ENCODE measurements around the gene KLHL26. TPM values are rescaled to one million over a fixed set of nuclear protein-coding genes. Genes with fewer than 3 reads are reported as not detected.

The KLHL26 gene
- total RNA-seq, 4 donors from 2014 or later = 9.9 to 16.0 (median 10.9) TPM

DNA sequence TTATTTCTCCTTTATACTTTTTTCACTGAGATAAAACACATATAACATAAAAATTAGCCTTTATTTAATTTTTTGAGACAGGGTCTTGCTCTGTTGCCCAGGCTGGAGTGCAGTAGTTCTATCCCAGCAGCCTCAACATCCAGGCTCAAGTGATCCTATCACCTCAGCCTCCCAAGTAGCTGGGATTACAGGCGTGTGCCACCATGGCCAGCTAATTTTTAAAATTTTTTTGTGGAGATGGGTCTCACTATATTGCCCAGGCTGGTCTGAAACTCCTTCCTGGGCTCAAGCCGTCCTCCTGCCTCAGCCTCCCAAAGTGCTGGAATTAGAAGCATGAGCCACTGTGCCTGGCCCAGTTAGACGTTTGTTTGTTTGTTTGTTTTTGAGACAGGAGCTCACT, 75.1 kb downstream of the KLHL26 start:
- no peak overlapping the region for H3K27ac ChIP-seq
- no peak for TF ChIP-seq POLR2A (IDR thresholded peaks at IDR 0.05)
- TF ChIP-seq, protein P1, sequence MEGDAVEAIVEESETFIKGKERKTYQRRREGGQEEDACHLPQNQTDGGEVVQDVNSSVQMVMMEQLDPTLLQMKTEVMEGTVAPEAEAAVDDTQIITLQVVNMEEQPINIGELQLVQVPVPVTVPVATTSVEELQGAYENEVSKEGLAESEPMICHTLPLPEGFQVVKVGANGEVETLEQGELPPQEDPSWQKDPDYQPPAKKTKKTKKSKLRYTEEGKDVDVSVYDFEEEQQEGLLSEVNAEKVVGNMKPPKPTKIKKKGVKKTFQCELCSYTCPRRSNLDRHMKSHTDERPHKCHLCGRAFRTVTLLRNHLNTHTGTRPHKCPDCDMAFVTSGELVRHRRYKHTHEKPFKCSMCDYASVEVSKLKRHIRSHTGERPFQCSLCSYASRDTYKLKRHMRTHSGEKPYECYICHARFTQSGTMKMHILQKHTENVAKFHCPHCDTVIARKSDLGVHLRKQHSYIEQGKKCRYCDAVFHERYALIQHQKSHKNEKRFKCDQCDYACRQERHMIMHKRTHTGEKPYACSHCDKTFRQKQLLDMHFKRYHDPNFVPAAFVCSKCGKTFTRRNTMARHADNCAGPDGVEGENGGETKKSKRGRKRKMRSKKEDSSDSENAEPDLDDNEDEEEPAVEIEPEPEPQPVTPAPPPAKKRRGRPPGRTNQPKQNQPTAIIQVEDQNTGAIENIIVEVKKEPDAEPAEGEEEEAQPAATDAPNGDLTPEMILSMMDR (IDR thresholded peaks at IDR 0.05) = no peak
- DNase-seq = no peak
- no peaks in the 10 kb centered on the region for H3K27me3 ChIP-seq
- H3K4me3 ChIP-seq = no peak overlapping the region
- H3K4me1 ChIP-seq = no peaks in the 10 kb centered on the region
- H3K36me3 ChIP-seq = no peaks in the 10 kb centered on the region
- H3K9me3 ChIP-seq = no peaks in the 10 kb centered on the region

DNA sequence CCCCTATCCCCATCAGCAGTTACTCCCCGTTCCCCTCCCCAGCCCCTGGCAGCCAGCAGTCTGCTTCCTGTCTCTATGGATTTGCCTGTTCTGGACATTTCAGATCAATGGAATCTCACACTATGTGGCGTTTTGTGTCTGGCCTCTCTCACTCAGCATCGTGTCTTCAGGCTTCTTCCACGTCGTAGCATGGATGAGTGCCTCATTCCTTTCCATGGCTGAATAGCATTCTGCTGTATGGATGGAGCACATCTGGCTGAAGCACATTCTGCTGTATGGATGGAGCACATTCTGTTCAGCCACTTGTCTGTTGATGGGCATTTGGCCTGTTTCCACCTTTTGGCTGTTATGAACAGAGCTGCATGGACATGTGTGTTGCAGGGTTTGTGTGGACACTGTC, 76.2 kb downstream of the KLHL26 start:
- DNase-seq = no peak
- H3K27me3 ChIP-seq = no peaks in the 10 kb centered on the region
- no peaks in the 10 kb centered on the region for H3K36me3 ChIP-seq
- H3K27ac ChIP-seq = no peak overlapping the region
- no peak for TF ChIP-seq POLR2A (IDR thresholded peaks at IDR 0.05)
- TF ChIP-seq, protein P1 (IDR thresholded peaks at IDR 0.05) = no peak
- no peaks in the 10 kb centered on the region for H3K9me3 ChIP-seq
- H3K4me1 ChIP-seq = no peaks in the 10 kb centered on the region
- H3K4me3 ChIP-seq = no peak overlapping the region

DNA sequence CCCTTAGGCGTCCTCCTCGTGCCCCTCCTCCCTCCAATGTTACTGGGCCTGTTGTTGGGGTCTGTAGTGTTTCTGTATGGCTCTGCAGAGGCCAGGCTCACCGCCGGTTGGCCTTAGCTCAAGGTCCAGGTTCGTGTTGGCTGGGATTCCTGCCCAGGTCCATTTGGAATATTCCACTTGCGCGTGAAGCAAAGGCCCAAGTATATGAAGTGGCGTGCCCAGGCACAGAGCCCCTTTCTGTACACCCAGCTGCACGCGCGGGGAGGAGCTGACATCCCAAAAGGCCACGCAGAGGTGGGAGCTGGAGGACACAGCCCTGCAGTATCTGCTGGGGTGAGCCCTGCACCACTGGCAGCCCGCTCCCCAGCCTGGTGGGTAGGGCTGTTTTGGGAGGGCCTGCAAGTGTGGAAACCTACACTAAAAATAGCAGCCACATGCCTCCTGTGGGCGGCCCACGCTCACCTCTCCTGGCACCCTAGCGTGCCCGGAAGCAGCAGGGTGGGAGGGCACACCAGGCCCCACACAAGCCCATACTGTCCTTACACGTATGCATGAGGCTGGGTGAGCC, 76.8 kb downstream of the KLHL26 start:
- TF ChIP-seq POLR2A (IDR thresholded peaks at IDR 0.05) = no peak
- TF ChIP-seq, protein P1 (IDR thresholded peaks at IDR 0.05) = no peak
- no peak overlapping the region for H3K4me3 ChIP-seq
- no peaks in the 10 kb centered on the region for H3K27me3 ChIP-seq
- H3K36me3 ChIP-seq = no peaks in the 10 kb centered on the region
- no peak overlapping the region for H3K27ac ChIP-seq
- H3K4me1 ChIP-seq = no peaks in the 10 kb centered on the region
- H3K9me3 ChIP-seq = no peaks in the 10 kb centered on the region
- no peak for DNase-seq

DNA sequence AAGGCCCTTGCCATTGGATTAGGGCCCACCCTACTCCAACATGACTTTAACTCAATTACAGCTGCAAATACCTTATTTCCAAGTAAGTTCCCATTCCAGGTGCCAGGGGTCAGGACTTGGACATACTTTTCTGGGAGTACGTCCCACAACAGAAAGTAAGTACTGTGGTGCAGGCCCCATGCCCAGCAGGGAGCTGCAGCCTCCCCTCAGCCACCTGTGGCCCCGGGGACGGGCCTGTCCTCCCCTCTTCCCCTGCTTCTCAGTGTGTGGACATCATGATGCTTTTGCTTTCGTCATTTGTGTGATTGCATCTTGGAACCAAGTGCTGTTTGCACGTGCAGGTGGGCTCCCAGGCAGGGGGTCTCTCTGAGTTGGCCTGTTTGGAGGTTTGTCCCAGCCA, 78.6 kb downstream of the KLHL26 start:
- no peaks in the 10 kb centered on the region for H3K9me3 ChIP-seq
- no peak overlapping the region for H3K4me3 ChIP-seq

DNA sequence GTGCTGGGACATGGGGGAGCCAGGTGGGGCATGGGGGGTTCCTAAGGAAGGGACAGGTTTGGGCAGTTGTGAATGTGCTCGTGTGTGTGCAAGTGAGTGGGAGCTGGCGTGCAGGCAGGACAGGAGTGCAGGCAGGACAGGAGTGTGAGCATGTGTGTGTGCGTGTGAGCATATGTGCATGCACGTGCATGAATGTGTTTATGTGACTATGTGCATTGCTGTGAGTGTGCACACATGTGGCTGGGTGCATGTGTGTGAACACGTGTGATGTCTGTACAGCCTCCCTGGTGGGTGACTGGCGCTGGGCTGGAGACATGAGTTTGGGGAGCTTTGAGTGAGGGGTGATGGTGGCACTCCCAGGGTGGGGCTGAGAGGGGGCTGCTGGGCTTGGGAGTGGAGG, 80.0 kb downstream of the KLHL26 start:
- DNase-seq = no peak
- H3K27me3 ChIP-seq = no peaks in the 10 kb centered on the region
- no peaks in the 10 kb centered on the region for H3K9me3 ChIP-seq
- no peak overlapping the region for H3K27ac ChIP-seq
- no peaks in the 10 kb centered on the region for H3K36me3 ChIP-seq
- TF ChIP-seq POLR2A (IDR thresholded peaks at IDR 0.05) = no peak
- TF ChIP-seq, protein P1 (IDR thresholded peaks at IDR 0.05) = no peak
- no peaks in the 10 kb centered on the region for H3K4me1 ChIP-seq
- no peak overlapping the region for H3K4me3 ChIP-seq

More for the DNA sequence above, 78.6 kb downstream of the KLHL26 start:
- no peak for DNase-seq
- H3K27ac ChIP-seq = no peak overlapping the region
- no peaks in the 10 kb centered on the region for H3K4me1 ChIP-seq
- no peak for TF ChIP-seq POLR2A (IDR thresholded peaks at IDR 0.05)
- TF ChIP-seq, protein P1 (IDR thresholded peaks at IDR 0.05) = no peak
- H3K27me3 ChIP-seq = no peaks in the 10 kb centered on the region
- no peaks in the 10 kb centered on the region for H3K36me3 ChIP-seq

DNA sequence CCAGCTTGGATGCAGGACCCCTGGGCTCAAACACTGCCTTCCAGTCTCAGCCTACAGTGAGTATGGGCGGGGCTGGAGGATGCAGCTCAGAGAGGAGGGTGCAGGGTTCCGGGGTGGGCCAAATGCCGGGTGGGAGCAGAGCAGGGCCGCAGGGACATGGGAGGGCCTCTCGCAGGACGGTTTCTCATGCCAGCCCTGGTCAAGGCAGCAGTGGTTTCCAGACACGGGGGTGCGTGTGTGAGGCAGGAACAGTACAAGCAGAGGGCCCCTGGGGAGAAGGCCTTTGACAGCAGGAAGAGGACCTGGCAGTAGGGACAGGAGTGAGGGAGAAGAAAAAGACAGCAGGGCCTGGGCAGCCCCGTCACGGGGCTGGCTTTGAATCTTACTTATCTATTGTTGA, 80.8 kb downstream of the KLHL26 start:
- H3K27me3 ChIP-seq = no peaks in the 10 kb centered on the region
- H3K4me3 ChIP-seq = no peak overlapping the region
- H3K4me1 ChIP-seq = no peaks in the 10 kb centered on the region
- TF ChIP-seq POLR2A (IDR thresholded peaks at IDR 0.05) = no peak
- TF ChIP-seq, protein P1 (IDR thresholded peaks at IDR 0.05) = no peak
- DNase-seq = no peak
- H3K36me3 ChIP-seq = no peaks in the 10 kb centered on the region
- H3K9me3 ChIP-seq = no peaks in the 10 kb centered on the region
- no peak overlapping the region for H3K27ac ChIP-seq
